Measurements from ENCODE around the gene UBN2.

DNA sequence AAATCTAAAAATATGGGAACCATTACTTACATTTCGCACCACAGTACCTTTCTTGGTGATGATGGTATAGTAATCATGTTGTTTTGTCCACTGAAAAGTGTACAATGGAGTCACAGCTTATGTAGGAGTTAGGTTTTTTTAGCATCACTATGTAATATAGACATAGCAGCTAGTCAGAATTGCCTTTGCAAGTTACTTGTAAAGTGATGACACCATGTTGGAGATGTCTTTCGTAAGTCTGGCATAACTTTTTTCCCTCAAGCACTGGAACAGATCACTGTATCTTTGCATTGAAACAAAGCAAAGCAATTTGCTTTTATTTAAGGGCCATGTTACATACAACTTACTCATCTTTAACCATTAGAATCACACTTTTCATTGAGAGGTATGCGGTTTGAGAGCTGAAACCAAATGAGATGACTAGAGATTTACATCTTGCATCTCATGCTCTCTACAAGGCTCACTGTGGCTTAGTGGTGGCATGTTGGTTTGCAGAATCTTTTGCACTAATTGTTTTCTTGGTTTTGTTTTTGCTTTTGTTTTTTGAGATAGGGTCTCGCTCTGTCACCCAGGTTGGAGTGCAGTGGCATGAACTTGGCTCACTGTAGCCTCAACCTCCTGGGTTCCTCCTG, 18.3 kb downstream of the UBN2 start:
- TF ChIP-seq GABPA (IDR thresholded peaks at IDR 0.05; ENCODE audit: low read depth) (no peak), POLR2AphosphoS5 (IDR thresholded peaks at IDR 0.05; ENCODE audit: low read depth) (no peak)

All from HL-60 (cell line).